HL-60/S4 treated with phorbol 12-myristate 13-acetate at 8.2 ng/mL for 4 days and 3 days (cell line): Measurements from ENCODE around the gene TTLL12.

Experiments
- in situ Hi-C: fragments of 300-500 bp; cut with MboI; formaldehyde crosslinking; loops from 2 replicates; pipeline ENCODE4 v1.15.0; 2022; ENCODE audit warnings: low sequenced_read_pairs

Gene TTLL12

GRCh38 chr22:43131773-43132501 lies 55.0 kb downstream of the TTLL12 start:
- in situ Hi-C loops = no loop called here

GRCh38 chr22:43129426-43130425 lies 57.2 kb downstream of the TTLL12 start:
- in situ Hi-C loops = no loop called here

- in situ Hi-C loops = no loop called here
Observed at GRCh38 chr22:43128928-43129424, 58.0 kb downstream of the TTLL12 start.

- in situ Hi-C loops = no loop called here
Observed at GRCh38 chr22:43128116-43128515, 58.8 kb downstream of the TTLL12 start.

DNA sequence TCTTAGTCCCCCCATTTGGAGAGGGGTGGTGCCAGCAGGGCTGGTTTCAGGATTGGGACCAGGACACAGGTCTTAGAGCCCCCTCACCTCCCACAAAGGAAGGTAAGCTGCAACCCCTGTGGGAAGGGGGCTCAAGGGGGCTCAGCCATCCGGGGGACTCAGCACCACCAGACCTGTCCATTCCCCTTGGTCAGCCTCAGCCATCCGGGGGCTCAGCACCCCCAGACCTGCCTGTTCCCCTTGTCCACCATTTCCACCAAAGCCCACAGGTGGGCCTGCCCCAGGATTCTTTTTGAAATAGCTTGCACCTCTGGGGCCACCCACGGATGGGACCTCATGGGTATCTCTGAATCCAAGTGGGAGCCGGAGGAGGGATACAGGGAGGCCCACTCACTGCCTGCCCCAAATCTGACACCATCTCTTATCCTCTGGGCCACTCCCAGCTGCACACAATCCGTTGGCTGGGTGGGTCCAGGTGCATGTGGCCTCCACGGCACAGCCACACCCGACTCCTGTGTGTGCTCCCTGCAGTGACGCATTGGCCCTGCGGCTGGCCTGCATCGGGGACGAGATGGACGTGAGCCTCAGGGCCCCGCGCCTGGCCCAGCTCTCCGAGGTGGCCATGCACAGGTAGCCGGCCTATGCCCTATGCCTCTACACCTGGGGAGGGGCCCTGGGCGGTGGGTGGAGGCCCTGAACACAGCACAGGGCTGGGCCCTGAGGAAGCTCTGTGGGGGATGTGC lies 59.6 kb downstream of the TTLL12 start:
- in situ Hi-C loops = no loop called here

DNA sequence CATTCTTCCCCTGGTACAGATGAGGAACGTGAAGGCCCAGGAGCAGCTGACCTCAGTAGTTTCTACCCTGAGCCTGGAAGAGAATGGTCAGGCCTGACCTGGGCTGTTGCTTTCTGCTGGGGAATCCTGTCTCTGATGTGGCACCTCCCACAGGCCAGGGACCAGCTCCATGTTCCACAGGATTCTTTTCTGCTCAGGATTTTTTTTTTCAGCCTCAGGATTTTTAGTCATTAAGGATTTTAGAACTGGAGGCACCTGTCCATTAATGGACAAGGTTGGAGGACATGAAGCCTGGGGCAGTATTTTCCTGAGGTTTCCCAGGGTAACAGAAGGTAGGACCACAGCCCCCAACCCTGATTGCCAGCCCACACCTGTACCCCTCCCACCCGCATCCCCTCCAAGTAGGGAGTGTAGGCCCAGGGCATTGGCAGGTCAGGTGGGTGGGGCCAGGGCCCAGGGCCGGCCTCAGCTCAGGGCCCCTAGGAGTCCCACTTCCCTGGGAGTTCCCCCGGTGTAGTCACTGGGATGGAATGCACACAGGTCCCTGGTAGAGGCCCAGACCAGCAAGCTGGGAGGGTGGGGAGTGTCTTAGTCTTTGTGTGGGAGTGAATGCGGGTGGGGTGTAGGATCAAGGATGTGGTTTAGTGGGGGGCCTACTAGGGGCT lies 60.3 kb downstream of the TTLL12 start:
- in situ Hi-C loops = no loop called here

GRCh38 chr22:43118953-43119458 lies 67.9 kb downstream of the TTLL12 start:
- in situ Hi-C loops = no loop called here

DNA sequence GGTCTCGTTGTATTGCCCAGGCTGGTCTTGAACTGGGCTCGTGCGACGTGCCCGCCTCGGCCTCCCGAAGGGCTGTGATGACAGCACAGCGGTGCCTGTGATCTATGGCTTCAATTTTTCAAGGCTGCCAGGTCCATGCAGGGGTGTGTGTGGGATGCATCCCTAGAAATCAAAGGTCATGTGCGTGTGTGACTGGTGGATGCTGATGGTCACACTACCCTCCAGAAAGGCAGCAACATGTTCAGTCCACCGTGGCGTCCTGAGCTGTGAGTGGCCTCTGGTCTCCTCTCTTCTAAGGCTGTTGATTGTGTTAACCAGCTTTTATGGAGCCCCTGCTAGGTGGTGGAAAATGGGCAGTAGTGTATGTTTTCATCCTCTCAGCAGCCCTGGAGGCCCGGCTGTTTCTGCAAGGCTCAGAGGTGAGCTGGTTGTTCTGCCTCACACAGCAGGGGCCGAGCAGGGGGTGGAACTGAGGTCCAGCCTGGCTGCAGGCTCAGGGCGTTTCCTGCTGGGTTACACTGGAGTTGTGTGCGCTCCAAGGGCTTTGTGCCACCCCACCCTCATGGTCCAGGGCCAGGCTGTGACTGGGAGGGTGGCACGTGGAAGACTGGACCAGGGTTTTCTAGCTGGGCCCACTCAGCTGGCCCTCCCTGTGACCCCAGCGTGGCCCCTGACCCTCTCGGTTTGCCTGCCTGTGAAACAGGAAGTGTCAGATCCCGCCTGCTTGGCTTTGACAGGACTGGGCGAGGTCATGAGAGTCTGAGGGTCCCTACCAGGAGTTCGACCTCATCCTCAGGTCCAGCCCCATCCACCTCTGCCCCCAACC lies 68.7 kb downstream of the TTLL12 start:
- in situ Hi-C loops = no loop called here

- in situ Hi-C loops = no loop called here
Observed at GRCh38 chr22:43116932-43117331, 70.0 kb downstream of the TTLL12 start.
